GM12872 (cell line): ENCODE results near the gene CBFA2T2.

Experiments used
- CTCF ChIP-seq: IDR thresholded peaks from 3 replicates; pipeline ENCODE4 v1.5.1; 2011; ENCODE audit warnings: low read depth, mild to moderate bottlenecking, low read length, moderate library complexity; ENCODE audit not compliant: insufficient read depth

CBFA2T2 gene

GRCh38 chr20:33555755-33556154, 65.9 kb downstream of the CBFA2T2 start:
- TF ChIP-seq CTCF: no peak

GRCh38 chr20:33556246-33556645, 66.3 kb downstream of the CBFA2T2 start:
- no peak for TF ChIP-seq CTCF

GRCh38 chr20:33558348-33559144, 68.7 kb downstream of the CBFA2T2 start:
- no peak for TF ChIP-seq CTCF

GRCh38 chr20:33559212-33559611, 69.3 kb downstream of the CBFA2T2 start:
- no peak for TF ChIP-seq CTCF

GRCh38 chr20:33560026-33560425, 70.1 kb downstream of the CBFA2T2 start:
- no peak for TF ChIP-seq CTCF

- TF ChIP-seq CTCF: no peak
These were observed 72.1 kb downstream of the CBFA2T2 start for GRCh38 chr20:33561692-33562601.

GRCh38 chr20:33563788-33564187, 73.9 kb downstream of the CBFA2T2 start:
- no peak for TF ChIP-seq CTCF
